ENCODE measurements around the gene RUNDC1.

DNA sequence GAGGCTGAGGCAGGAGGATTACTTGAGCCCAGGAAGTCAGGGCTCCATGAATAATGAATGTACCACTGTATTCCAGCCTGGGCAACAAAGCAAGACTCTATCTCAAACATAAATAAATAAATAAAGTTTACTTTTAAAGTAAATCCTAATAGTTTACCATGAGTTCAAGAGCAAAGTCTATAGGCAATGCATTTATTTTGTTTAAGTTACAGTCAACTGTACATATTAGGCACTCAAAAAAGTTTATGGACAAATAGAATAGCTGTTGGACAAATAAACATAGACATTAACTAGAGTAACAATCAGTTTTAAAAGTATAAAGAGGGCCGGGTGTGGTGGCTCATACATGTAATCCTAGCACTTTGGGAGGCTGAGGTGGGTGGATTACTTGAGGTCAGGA lies 12.4 kb upstream of the RUNDC1 start:
- TF ChIP-seq CTCF (IDR thresholded peaks at IDR 0.05) (no peak), POLR2A (IDR thresholded peaks at IDR 0.05) (no peak)

Data from lower leg skin (tissue), 3 donors.